Measurements from ENCODE around the gene MLPH.

DNA sequence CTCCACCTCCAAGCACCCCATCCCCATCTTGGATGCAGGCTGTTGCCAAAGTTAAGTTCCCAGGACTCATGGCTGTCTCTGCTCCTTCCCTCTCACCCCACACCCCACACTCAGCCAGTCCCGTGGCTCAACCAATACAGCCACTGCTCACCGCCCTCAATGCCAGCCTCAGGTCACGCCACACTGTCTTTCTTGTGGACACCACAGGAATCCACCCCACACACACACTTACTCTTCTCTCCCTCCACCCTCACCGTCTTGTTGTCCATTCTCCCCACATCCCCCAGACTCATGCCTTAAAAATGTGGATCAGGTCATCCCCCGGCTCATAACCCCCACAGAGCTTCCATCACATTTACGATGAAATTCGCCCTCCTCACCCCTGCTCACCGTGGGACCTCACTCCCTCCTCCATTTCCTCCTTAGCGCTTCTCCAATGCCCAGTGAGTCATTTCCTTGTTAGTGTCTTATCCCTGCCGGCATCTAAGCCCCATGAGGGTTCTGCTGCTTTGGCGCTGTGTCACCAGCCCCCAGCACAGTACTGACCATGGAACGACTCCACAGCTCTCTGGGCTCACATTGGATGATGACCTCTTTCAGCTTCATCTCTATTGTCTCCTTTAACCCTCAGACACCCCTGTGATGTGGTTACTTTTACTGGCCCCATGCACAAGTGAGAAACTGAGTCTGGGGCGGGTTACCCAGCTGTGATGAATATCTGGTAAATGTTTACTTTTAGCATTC lies 13.8 kb downstream of the MLPH start:
- TF ChIP-seq EZH2 (IDR thresholded peaks at IDR 0.05; ENCODE audit: insufficient read depth, poor library complexity, severe bottlenecking) (no peak), EZH2phosphoT487 (IDR thresholded peaks at IDR 0.05; ENCODE audit: insufficient read depth, low read depth) (peak; percentile 9; the same call in 1 of the 2 replicates)

Data from GM23248 (cell line).